ENCODE results near the gene DOCK1.

Gene DOCK1

GRCh38 chr10:127444155-127444554 is 538.9 kb downstream of the DOCK1 start:
- Histone ChIP-seq H2BK120ac (ENCODE audit: low read depth, low read length) (no peak overlapping the region), H4K8ac (ENCODE audit: low read length) (no peak overlapping the region)
- WGBS, result over 99% methylated on average over 13 of the region's 13 CpGs

GRCh38 chr10:127447197-127447596 is 542.0 kb downstream of the DOCK1 start:
- Histone ChIP-seq H4K91ac (ENCODE audit: low read length) (no peak overlapping the region), H4K8ac (ENCODE audit: low read length) (no peak overlapping the region), H2BK12ac (ENCODE audit: low read length in 2 of 2) (no peak overlapping the region), H3K14ac (ENCODE audit: low read length in 2 of 2) (no peak overlapping the region), H3K4me3 (ENCODE audit: insufficient read depth in 1 of 2, low read depth in 1 of 2, low read length in 2 of 2) (no peak overlapping the region), H2BK120ac (ENCODE audit: low read depth, low read length) (no peak overlapping the region), H2AFZ (ENCODE audit: low read depth, low read length) (no peak overlapping the region), H3K18ac (ENCODE audit: low read depth in 1 of 2, low read length in 2 of 2) (no peak overlapping the region), H3K4me2 (ENCODE audit: low read length, poor library complexity, severe bottlenecking) (no peak overlapping the region), H3K27me3 (ENCODE audit: control insufficient read depth in 1 of 2, insufficient read depth in 1 of 2, low read length in 2 of 2) (no peaks in the 10 kb centered on the region), H2AK5ac (ENCODE audit: low read length, severe bottlenecking) (no peak overlapping the region), H2BK5ac (ENCODE audit: low read depth, low read length, poor library complexity, severe bottlenecking) (no peak overlapping the region), H3K9me3 (ENCODE audit: control insufficient read depth, low read length) (no peaks in the 10 kb centered on the region), H3K4me1 (ENCODE audit: control insufficient read depth, insufficient read depth, low read depth, low read length) (peaks cover 4% of the 10 kb centered on the region), H3K79me1 (replicated peaks; ENCODE audit: low read length, poor library complexity, severe bottlenecking) (no peaks in the 10 kb centered on the region), H3K9ac (ENCODE audit: low read length) (no peak overlapping the region), H3K4ac (ENCODE audit: low read depth in 1 of 2, low read length in 2 of 2) (no peak overlapping the region), H3K36me3 (ENCODE audit: control insufficient read depth in 1 of 2, insufficient read depth in 2 of 2, low read depth in 1 of 2, low read length in 2 of 2) (peaks cover 50 to 95% of the 10 kb centered on the region in 2 experiments), H2BK15ac (ENCODE audit: low read depth, poor library complexity, severe bottlenecking) (no peak overlapping the region), H3K27ac (ENCODE audit: low read length, poor library complexity, severe bottlenecking) (no peak overlapping the region), H3K23ac (ENCODE audit: low read length in 2 of 2) (no peak overlapping the region)
- no peak for DNase-seq
- 91% methylated on average over 17 of the region's 17 CpGs for WGBS

More at GRCh38 chr10:127444155-127444554, 538.9 kb downstream of the DOCK1 start:
- no peaks in the 10 kb centered on the region for H3K79me1 ChIP-seq (replicated peaks; ENCODE audit: low read length, poor library complexity, severe bottlenecking)
- no peak overlapping the region for H2BK12ac ChIP-seq (ENCODE audit: low read length in 2 of 2)
- no peak overlapping the region for H3K27ac ChIP-seq (ENCODE audit: low read length, poor library complexity, severe bottlenecking)
- H2AK5ac ChIP-seq (ENCODE audit: low read length, severe bottlenecking), result no peak overlapping the region
- no peak overlapping the region for H2BK5ac ChIP-seq (ENCODE audit: low read depth, low read length, poor library complexity, severe bottlenecking)
- H3K27me3 ChIP-seq (ENCODE audit: control insufficient read depth in 1 of 2, insufficient read depth in 1 of 2, low read length in 2 of 2), result no peaks in the 10 kb centered on the region
- no peak overlapping the region for H3K4ac ChIP-seq (ENCODE audit: low read depth in 1 of 2, low read length in 2 of 2)
- H3K4me1 ChIP-seq (ENCODE audit: control insufficient read depth, insufficient read depth, low read depth, low read length), result peaks cover 15% of the 10 kb centered on the region
- H3K9ac ChIP-seq (ENCODE audit: low read length), result no peak overlapping the region
- DNase-seq, result no peak
- peaks cover 60 to 93% of the 10 kb centered on the region in 2 experiments for H3K36me3 ChIP-seq (ENCODE audit: control insufficient read depth in 1 of 2, insufficient read depth in 2 of 2, low read depth in 1 of 2, low read length in 2 of 2)
- H3K4me2 ChIP-seq (ENCODE audit: low read length, poor library complexity, severe bottlenecking), result no peak overlapping the region
- no peak overlapping the region for H3K14ac ChIP-seq (ENCODE audit: low read length in 2 of 2)
- no peak overlapping the region for H3K23ac ChIP-seq (ENCODE audit: low read length in 2 of 2)
- H2BK15ac ChIP-seq (ENCODE audit: low read depth, poor library complexity, severe bottlenecking), result no peak overlapping the region
- no peak overlapping the region for H3K18ac ChIP-seq (ENCODE audit: low read depth in 1 of 2, low read length in 2 of 2)
- no peak overlapping the region for H3K4me3 ChIP-seq (ENCODE audit: insufficient read depth in 1 of 2, low read depth in 1 of 2, low read length in 2 of 2)
- H2AFZ ChIP-seq (ENCODE audit: low read depth, low read length), result no peak overlapping the region
- no peaks in the 10 kb centered on the region for H3K9me3 ChIP-seq (ENCODE audit: control insufficient read depth, low read length)
- no peak overlapping the region for H4K91ac ChIP-seq (ENCODE audit: low read length)

- Histone ChIP-seq H3K23ac (ENCODE audit: low read length in 2 of 2) (no peak overlapping the region), H2BK12ac (ENCODE audit: low read length in 2 of 2) (no peak overlapping the region), H3K4me3 (ENCODE audit: insufficient read depth in 1 of 2, low read depth in 1 of 2, low read length in 2 of 2) (no peak overlapping the region), H2AK5ac (ENCODE audit: low read length, severe bottlenecking) (no peak overlapping the region), H2BK5ac (ENCODE audit: low read depth, low read length, poor library complexity, severe bottlenecking) (no peak overlapping the region), H4K8ac (ENCODE audit: low read length) (no peak overlapping the region), H3K18ac (ENCODE audit: low read depth in 1 of 2, low read length in 2 of 2) (no peak overlapping the region), H3K4me1 (ENCODE audit: control insufficient read depth, insufficient read depth, low read depth, low read length) (peaks cover 4% of the 10 kb centered on the region), H3K27me3 (ENCODE audit: control insufficient read depth in 1 of 2, insufficient read depth in 1 of 2, low read length in 2 of 2) (no peaks in the 10 kb centered on the region), H3K9ac (ENCODE audit: low read length) (no peak overlapping the region), H3K4ac (ENCODE audit: low read depth in 1 of 2, low read length in 2 of 2) (no peak overlapping the region), H3K79me1 (replicated peaks; ENCODE audit: low read length, poor library complexity, severe bottlenecking) (no peaks in the 10 kb centered on the region), H3K9me3 (ENCODE audit: control insufficient read depth, low read length) (no peaks in the 10 kb centered on the region), H3K14ac (ENCODE audit: low read length in 2 of 2) (no peak overlapping the region), H3K36me3 (ENCODE audit: control insufficient read depth in 1 of 2, insufficient read depth in 2 of 2, low read depth in 1 of 2, low read length in 2 of 2) (peaks cover 46 to 82% of the 10 kb centered on the region in 2 experiments), H3K27ac (ENCODE audit: low read length, poor library complexity, severe bottlenecking) (no peak overlapping the region), H2BK15ac (ENCODE audit: low read depth, poor library complexity, severe bottlenecking) (no peak overlapping the region), H2BK120ac (ENCODE audit: low read depth, low read length) (no peak overlapping the region), H4K91ac (ENCODE audit: low read length) (no peak overlapping the region), H2AFZ (ENCODE audit: low read depth, low read length) (no peak overlapping the region), H3K4me2 (ENCODE audit: low read length, poor library complexity, severe bottlenecking) (no peak overlapping the region)
- 98% methylated on average over 3 of the region's 3 CpGs for WGBS
- DNase-seq, result no peak
Observed at GRCh38 chr10:127449490-127449889, 544.3 kb downstream of the DOCK1 start.

GRCh38 chr10:127450644-127451043 is 545.4 kb downstream of the DOCK1 start:
- no peak overlapping the region for H2BK12ac ChIP-seq (ENCODE audit: low read length in 2 of 2)
- H3K4me2 ChIP-seq (ENCODE audit: low read length, poor library complexity, severe bottlenecking), result no peak overlapping the region
- H3K27me3 ChIP-seq (ENCODE audit: control insufficient read depth in 1 of 2, insufficient read depth in 1 of 2, low read length in 2 of 2), result no peaks in the 10 kb centered on the region
- no peak overlapping the region for H3K23ac ChIP-seq (ENCODE audit: low read length in 2 of 2)
- no peak overlapping the region for H4K8ac ChIP-seq (ENCODE audit: low read length)
- H3K79me1 ChIP-seq (replicated peaks; ENCODE audit: low read length, poor library complexity, severe bottlenecking), result no peaks in the 10 kb centered on the region
- no peaks in the 10 kb centered on the region for H3K9me3 ChIP-seq (ENCODE audit: control insufficient read depth, low read length)
- H3K18ac ChIP-seq (ENCODE audit: low read depth in 1 of 2, low read length in 2 of 2), result no peak overlapping the region
- H3K36me3 ChIP-seq (ENCODE audit: control insufficient read depth in 1 of 2, insufficient read depth in 2 of 2, low read depth in 1 of 2, low read length in 2 of 2), result peaks cover 41 to 70% of the 10 kb centered on the region in 2 experiments
- no peak overlapping the region for H3K4ac ChIP-seq (ENCODE audit: low read depth in 1 of 2, low read length in 2 of 2)
- H2AK5ac ChIP-seq (ENCODE audit: low read length, severe bottlenecking), result no peak overlapping the region
- no peak overlapping the region for H3K27ac ChIP-seq (ENCODE audit: low read length, poor library complexity, severe bottlenecking)
- WGBS, result 94% methylated on average over 4 of the region's 4 CpGs
- no peak overlapping the region for H4K91ac ChIP-seq (ENCODE audit: low read length)
- H3K4me3 ChIP-seq (ENCODE audit: insufficient read depth in 1 of 2, low read depth in 1 of 2, low read length in 2 of 2), result no peak overlapping the region
- no peak overlapping the region for H2BK120ac ChIP-seq (ENCODE audit: low read depth, low read length)
- H2AFZ ChIP-seq (ENCODE audit: low read depth, low read length), result no peak overlapping the region
- DNase-seq, result no peak
- no peak overlapping the region for H3K9ac ChIP-seq (ENCODE audit: low read length)
- no peak overlapping the region for H3K14ac ChIP-seq (ENCODE audit: low read length in 2 of 2)
- H2BK15ac ChIP-seq (ENCODE audit: low read depth, poor library complexity, severe bottlenecking), result no peak overlapping the region
- peaks cover 4% of the 10 kb centered on the region for H3K4me1 ChIP-seq (ENCODE audit: control insufficient read depth, insufficient read depth, low read depth, low read length)
- no peak overlapping the region for H2BK5ac ChIP-seq (ENCODE audit: low read depth, low read length, poor library complexity, severe bottlenecking)
